ENCODE measurements around the gene ETV6. TPM values are rescaled to one million over a fixed set of nuclear protein-coding genes. Genes with fewer than 3 reads are reported as not detected.

The ETV6 gene
- total RNA-seq, 6 experiments from 2014 or later, result 7.2 to 28.3 (median 11.0) TPM

GRCh38 chr12:11776316-11776715 lies 126.8 kb downstream of the ETV6 start:
- Histone ChIP-seq H3K9me3 (no peaks in the 10 kb centered on the region), H3K27me3 (no peaks in the 10 kb centered on the region), H3K4me3 (no peak overlapping the region), H3K27ac (no peak overlapping the region), H3K36me3 (no peaks in the 10 kb centered on the region), H3K4me1 (peaks cover 0 to 23% (median 0%) of the 10 kb centered on the region in 4 donors)
- WGBS (ENCODE audit: insufficient coverage, low coverage, low lambda C conversion rate, missing lambda C conversion rate), result 93% methylated on average over 3 of the region's 3 CpGs
- TF ChIP-seq CTCF (IDR thresholded peaks at IDR 0.05), result no peak
- no peak for TF ChIP-seq POLR2A (IDR thresholded peaks at IDR 0.05)
- intact Hi-C loops (cut with DNase I), result no loop called here
- DNase-seq, result no peak
- ATAC-seq, result no peak

GRCh38 chr12:11777451-11777850 lies 128.0 kb downstream of the ETV6 start:
- H3K36me3 ChIP-seq, result no peaks in the 10 kb centered on the region
- TF ChIP-seq CTCF (IDR thresholded peaks at IDR 0.05) (no peak), POLR2A (IDR thresholded peaks at IDR 0.05) (no peak)
- WGBS (ENCODE audit: insufficient coverage, low coverage, low lambda C conversion rate, missing lambda C conversion rate), result 97% methylated on average over 4 of the region's 4 CpGs
- H3K27me3 ChIP-seq, result no peaks in the 10 kb centered on the region
- H3K9me3 ChIP-seq, result no peaks in the 10 kb centered on the region
- H3K27ac ChIP-seq, result no peak overlapping the region
- no peak for DNase-seq
- intact Hi-C loops (cut with DNase I), result no loop called here
- ATAC-seq, result no peak
- H3K4me1 ChIP-seq, result peaks cover 0 to 23% (median 0%) of the 10 kb centered on the region in 4 donors
- H3K4me3 ChIP-seq, result no peak overlapping the region

GRCh38 chr12:11777962-11778361 lies 128.5 kb downstream of the ETV6 start:
- 85% methylated on average over 12 of the region's 12 CpGs for WGBS (ENCODE audit: insufficient coverage, low coverage, low lambda C conversion rate, missing lambda C conversion rate)
- peaks cover 0 to 23% (median 0%) of the 10 kb centered on the region in 4 donors for H3K4me1 ChIP-seq

GRCh38 chr12:11778713-11779685 lies 129.5 kb downstream of the ETV6 start:
- peaks cover 0 to 15% (median 0%) of the 10 kb centered on the region in 4 donors for H3K4me1 ChIP-seq
- intact Hi-C loops (cut with DNase I), result no loop called here
- no peaks in the 10 kb centered on the region for H3K36me3 ChIP-seq
- no peaks in the 10 kb centered on the region for H3K9me3 ChIP-seq
- DNase-seq, result no peak
- peak in 2 of 4 donors; percentile 29 to 36 for ATAC-seq
- H3K27me3 ChIP-seq, result no peaks in the 10 kb centered on the region
- WGBS (ENCODE audit: insufficient coverage, low coverage, low lambda C conversion rate, missing lambda C conversion rate), result 58% methylated on average over 12 of the region's 12 CpGs
- no peak overlapping the region for H3K4me3 ChIP-seq
- no peak overlapping the region for H3K27ac ChIP-seq
- TF ChIP-seq POLR2A (IDR thresholded peaks at IDR 0.05), result no peak
- TF ChIP-seq CTCF (IDR thresholded peaks at IDR 0.05), result no peak

More at GRCh38 chr12:11777962-11778361, 128.5 kb downstream of the ETV6 start:
- no peak for TF ChIP-seq CTCF (IDR thresholded peaks at IDR 0.05)
- no peak for TF ChIP-seq POLR2A (IDR thresholded peaks at IDR 0.05)
- Histone ChIP-seq H3K4me3 (no peak overlapping the region), H3K9me3 (no peaks in the 10 kb centered on the region), H3K27ac (no peak overlapping the region), H3K36me3 (no peaks in the 10 kb centered on the region), H3K27me3 (no peaks in the 10 kb centered on the region)
- no peak for DNase-seq
- no peak for ATAC-seq
- intact Hi-C loops (cut with DNase I), result no loop called here

All from right lobe of liver (tissue), 6 donors.